HG02840 (cell line): Measurements from ENCODE around the gene ATP10A.

Experiments used
- ATAC-seq: cut with Tn5 transposase; IDR thresholded peaks from one replicate; pipeline ENCODE4 v1.9.1; 2021; ENCODE audit warnings: mild to moderate bottlenecking, moderate library complexity, moderate number of reproducible peaks; ENCODE audit not compliant: unreplicated experiment, low FRiP score

ATP10A gene

GRCh38 chr15:25635191-25635590, 227.9 kb downstream of the ATP10A start:
- ATAC-seq = no peak

GRCh38 chr15:25633862-25634261, 229.3 kb downstream of the ATP10A start:
- no peak for ATAC-seq

GRCh38 chr15:25631971-25632370, 231.2 kb downstream of the ATP10A start:
- no peak for ATAC-seq
